Subcutaneous adipose tissue (tissue), 4 donors: Measurements from ENCODE around the gene JAKMIP1. TPM values are rescaled to one million over a fixed set of nuclear protein-coding genes. Genes with fewer than 3 reads are reported as not detected.

Experiments used
- CTCF ChIP-seq: fragments of 450-650 bp; IDR thresholded peaks from one replicate; pipeline ENCODE4 v1.5.1; 2016; ENCODE audit warnings: low read depth, mild to moderate bottlenecking, control low read depth, antibody characterized with exemption, moderate library complexity
- total RNA-seq, 4 donors: library from RNA; depleted of rRNA; stranded (reverse); fragments of >200 nt; gene quantifications; one replicate each; pipeline ENCODE4 v1.1.0, GENCODE V29; 2016

The JAKMIP1 gene
- total RNA-seq, 4 donors from 2014 or later: 0.33 to 0.88 (median 0.36) TPM

- TF ChIP-seq CTCF: no peak
These were observed 223.4 kb downstream of the JAKMIP1 start for GRCh38 chr4:5976921-5977320.

GRCh38 chr4:5976431-5976830 is 223.9 kb downstream of the JAKMIP1 start:
- TF ChIP-seq CTCF: no peak

Other genes with a start within 250 kb of the JAKMIP1 start
- gene C4orf50, start 182.1 kb downstream of the JAKMIP1 start, total RNA-seq: under 1 TPM; under 0.01 to 0.16 (median under 0.01) TPM
- 10 to 100 TPM; 36.6 to 41.8 (median 40.0) TPM for gene WFS1, start 69.3 kb upstream of the JAKMIP1 start, total RNA-seq